Measurements from ENCODE around the gene PKNOX2.

The PKNOX2 gene

DNA sequence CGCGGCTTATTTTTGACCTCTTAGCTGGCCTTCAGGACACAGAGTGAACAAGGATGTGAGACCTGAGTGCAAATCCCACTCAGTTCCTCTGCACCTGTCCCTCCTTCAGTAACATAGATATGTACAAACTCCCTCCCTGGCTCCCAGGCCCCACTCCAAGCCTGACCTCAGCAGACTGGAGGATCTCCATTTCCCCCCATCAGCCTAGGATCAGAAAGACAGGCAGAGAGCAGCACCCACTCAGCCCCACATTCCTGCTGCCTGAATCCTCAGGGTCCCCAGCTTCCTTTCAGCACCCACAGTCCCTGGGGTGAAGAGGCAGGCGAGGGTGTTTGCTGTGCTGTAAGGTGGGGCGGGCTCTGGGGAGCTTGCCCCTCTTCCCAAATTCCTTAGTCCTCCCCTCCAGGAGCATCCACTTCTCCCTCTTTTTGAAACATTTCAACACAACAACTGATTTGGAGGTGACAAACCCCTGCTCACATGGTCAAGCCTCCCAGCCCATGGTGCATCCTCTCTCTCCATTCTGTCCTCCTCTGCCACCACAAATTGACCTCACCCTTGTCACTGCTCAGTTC is 180.4 kb downstream of the PKNOX2 start:
- DNase-seq, result no peak

GRCh38 chr11:125345421-125346178 is 181.0 kb downstream of the PKNOX2 start:
- DNase-seq, result peak; percentile 40

DNA sequence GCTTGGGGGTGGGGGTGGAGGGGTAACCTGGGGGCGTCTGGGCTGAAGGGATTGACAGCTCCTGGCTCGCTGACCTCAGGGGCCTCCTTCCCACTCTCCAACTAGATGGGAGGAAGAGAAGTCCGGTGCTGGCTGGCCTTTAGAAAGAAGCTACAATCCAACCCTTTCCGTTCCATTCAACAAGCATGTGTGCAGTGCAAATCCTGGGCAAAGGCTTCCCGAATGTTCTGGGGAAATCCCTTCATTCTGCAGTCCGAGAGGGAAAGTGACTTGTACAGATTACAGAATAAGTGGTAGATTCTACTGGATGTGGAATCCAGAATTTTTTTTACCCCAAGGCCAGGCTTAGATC is 181.6 kb downstream of the PKNOX2 start:
- DNase-seq, result no peak

DNA sequence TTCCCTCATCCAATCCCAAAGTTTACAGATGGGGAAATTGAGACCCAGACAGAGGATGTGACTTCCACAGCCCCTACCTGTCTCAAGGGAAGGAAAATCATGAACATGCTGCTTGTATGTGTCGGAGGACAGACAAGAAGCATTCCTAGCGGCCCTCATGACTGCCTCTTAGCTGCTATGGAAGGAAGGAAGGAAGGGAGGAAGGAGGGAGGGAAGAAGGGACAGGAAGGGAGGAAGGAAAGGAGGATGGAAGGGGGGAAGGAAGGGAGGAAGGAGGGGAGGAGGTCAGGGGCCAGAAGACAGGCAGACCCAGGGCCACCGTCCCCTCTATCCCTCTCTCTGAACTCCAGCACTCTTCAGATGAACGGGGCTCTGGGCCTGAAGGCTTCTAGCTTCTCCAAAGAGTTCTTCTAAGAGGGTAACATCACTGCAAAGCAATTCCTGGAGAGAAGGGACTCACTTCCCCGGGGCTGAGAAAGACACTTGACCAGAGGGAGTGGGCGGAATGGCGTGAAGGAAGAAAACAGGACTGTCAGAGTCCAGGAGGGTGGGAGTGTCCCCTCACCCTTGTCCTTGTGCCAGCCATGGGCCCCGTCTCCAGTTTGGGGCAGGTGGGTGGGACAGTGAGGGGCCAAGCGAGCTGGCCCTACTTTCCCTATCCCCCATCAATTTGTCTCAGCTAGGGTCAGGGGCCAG is 182.2 kb downstream of the PKNOX2 start:
- no peak for DNase-seq

- DNase-seq, result no peak
Measured at GRCh38 chr11:125347261-125347585, 182.7 kb downstream of the PKNOX2 start.

GRCh38 chr11:125348141-125348651 is 183.6 kb downstream of the PKNOX2 start:
- no peak for DNase-seq

DNA sequence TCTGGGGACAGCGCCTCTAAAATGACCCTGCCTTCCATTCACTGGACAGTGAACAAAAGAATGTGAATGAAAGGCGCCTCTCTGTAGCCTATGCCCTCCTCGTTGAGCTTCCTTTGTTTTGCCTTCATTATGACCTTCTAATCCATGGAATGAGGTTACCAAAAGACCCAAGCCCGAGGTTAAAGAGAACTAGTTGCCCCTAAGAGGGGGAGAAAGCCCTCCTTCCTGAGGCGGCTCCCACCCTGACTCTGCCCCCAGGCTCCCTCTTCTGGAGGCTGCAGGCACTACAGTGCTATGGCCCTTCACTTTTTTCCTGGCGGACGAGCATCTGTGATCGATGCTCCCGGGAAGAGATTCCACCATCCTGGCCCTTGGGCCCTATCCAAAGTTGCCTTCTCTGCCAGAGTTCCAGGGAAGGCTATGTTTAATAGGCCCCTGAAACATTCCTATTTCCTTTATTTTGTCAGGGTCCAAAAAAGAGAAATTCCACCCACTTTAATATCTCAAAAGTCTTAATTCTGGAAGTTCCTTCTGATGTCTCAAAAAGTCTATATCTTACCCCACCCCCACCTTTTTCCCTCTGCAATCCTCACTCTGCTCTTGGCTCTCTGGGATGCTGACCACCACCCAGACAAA is 184.2 kb downstream of the PKNOX2 start:
- DNase-seq, result peak; percentile 47

DNA sequence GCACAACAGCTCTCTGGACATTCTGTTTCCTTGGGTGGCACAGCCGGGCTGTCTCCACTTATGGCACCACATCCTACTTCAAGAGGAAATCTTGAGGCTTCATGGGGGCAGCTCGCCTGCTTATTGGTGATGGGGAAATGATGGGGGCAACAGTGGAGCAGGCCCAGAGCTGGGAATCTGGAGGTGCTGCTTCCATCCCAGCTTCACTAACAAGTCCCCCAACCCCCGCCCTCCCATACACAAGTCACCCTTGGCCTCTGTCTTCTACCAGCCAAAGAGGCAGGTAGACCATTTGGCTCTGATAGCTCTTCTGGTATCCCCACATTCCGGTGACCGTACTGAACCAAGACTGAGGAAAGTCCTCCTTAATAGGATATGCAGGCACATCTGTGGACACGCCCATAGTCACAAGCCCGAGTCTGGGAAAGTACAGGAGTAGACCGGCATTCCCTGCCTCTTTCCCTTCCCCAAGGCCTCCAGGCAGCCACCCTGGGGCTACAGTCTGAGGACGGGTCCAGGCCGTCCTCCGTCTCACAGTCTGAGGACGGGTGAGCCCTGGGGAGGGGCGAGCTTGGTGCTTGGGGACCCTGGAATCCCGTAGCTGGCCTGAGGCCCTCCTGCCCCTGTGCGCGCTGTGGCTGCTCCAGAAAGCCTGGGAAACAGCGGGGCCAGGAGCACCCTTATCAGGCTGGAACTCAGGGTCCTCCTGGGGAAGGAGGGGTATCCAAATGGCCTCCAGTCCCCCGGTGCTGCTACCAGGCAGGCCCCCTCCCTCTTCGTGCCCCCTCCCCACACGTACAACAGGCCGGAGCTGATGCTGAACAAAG is 185.9 kb downstream of the PKNOX2 start:
- no peak for DNase-seq

GRCh38 chr11:125351033-125351867 is 186.7 kb downstream of the PKNOX2 start:
- no peak for DNase-seq

DNA sequence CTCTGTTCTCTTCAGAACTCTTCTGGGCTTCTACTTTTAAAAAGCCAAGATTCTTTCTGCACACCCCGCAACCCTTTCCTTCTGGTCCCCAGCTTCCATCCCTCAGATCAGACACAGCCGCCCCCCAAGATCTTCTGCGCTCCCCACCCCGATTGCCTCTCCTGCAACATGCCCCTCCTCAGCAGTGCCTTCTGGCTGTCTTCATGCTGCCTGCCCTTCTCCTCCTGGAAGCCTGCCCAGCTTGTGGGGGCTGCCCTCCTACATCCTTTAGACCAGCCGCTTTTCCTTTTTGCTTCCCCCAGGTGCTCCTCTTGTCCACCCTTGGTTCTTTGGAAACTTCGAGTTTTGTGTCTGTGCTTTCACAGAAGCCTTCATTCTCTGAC is 187.3 kb downstream of the PKNOX2 start:
- no peak for DNase-seq

GRCh38 chr11:125356797-125357196 is 192.2 kb downstream of the PKNOX2 start:
- DNase-seq, result no peak

DNA sequence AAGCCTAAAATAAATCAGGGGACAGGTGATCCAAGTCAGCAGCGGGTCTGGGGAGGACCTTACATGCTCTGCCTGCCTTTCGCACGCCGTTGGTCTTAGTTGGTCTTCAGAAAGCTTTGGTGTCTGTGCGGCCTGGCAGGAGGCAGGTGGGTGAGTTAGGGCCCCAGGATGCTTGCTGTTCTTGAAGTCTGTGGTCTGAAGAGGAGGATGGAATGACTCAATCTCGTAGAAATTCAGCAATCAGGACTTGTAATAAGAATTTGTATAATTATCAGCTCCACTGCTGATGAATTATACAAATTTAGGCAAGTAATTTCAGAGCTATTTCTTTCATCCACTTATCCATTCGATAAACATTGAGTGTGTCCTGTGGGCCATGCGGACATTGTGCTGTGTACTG is 193.0 kb downstream of the PKNOX2 start:
- no peak for DNase-seq

DNA sequence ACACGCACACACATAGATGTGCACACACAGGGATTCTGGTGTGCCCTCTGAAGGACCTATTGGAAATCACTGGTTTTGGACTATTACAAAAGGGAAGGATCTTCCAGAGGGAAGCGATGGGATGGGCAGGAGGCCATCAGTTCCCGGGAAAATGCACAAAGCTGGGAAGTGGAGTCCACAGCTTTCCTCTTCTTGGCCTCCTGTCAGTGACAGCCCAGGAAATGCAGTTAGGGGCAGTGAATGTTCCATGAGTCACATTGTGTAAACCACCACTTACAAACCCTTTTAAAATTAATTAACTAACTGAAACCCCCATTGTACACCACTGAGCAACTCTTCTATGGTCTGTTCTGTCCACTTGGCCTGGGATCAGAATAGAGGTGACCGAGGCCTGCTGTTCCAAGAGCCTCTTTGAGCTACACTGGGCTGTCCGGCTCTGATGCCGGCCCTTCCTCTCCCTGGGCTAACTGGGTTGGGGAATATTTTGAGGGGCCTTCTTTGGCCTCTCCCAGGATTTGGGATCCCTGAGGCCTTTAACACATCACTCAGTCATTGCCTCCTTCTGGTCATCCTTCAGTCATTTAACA is 193.8 kb downstream of the PKNOX2 start:
- no peak for DNase-seq

DNA sequence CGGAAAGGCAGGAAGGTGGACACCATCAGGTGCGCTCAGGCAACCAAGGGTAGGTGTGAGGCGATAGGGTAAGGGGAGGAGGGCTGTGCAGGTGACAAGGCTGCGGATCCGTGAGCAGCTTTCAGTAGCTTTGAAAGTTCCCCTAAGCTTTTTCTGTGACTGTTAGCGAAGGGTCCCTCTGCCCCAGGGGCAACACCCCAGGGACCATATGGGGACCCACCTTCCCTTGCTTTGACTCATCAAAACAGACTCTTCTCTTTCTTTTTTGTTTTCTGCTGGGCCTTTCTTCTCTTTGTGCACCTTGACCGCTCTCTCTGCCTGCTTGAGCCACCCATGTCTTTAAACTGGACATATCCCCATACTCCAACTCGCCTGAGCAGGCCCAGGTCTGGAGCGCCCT is 194.6 kb downstream of the PKNOX2 start:
- no peak for DNase-seq

GRCh38 chr11:125360066-125360465 is 195.5 kb downstream of the PKNOX2 start:
- no peak for DNase-seq

DNA sequence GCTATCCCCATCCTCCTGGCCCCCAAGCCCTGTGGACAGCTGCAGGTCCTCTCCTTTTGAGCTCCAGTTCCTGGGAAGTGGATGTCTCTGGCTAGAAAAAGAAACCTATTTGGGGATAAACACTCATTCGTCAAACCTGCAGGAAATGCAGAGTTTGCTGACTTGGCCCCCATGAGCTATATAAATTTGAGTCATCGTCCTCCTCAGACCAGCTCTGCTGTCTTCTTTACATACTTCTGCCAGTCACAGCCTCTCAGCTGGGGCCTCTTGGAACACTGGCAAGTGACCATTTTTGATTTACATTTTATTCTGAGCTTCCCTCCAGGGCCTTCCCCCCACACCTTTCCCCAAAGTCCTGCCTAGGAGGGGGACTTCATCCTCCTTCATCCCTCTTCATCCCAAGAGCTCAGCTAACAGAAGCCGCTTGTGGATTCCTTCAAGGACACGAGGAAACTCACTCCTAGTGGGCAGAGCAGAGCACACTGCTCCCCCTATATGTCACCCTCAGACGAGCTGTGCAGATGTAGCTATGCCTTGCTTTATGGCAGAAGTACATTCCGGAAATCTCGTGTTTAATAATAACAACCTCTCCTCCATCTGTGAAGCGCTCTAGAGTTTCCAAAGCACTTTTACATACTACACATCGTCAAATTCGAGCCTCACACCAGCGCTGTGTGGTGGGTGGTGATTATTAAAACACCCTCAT is 199.7 kb downstream of the PKNOX2 start:
- peak; percentile 31 for DNase-seq

GRCh38 chr11:125365196-125365931 is 200.8 kb downstream of the PKNOX2 start:
- no peak for DNase-seq

DNA sequence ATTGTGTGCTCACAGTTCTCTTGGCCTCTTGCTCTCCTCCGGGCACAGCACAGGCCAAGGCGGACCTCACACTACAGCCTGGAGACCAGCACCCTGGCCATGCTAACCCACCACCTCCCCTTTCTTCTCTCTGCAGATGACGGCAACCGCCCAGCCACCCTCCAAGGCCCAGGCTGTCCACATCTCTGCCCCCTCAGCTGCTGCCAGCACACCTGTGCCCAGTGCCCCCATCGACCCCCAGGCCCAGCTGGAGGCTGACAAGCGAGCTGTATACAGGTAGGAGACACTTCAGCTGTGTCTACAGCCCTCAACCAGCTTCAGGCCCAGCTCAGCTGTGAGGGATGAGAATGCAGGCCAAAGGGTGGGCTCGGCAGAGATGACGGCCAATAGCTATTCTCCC is 203.2 kb downstream of the PKNOX2 start:
- no peak for DNase-seq

DNA sequence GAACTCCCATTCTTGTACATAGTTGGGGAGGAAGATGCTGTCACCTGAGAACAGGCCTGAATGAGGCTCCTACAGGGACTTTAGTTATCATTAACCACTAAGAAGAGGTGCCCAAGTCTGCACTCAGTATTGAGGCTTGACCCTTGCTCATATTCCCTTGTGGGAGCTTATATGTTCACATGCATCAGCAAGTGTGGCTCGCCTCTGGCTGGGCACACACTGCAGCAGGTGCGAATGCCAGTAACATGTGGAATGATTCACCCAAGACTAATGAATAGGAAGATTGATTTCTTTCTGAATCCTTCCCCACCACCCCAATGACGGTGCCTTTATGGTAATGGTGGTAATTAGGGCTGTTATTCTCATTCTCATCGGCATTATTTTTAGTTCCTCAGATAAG is 204.2 kb downstream of the PKNOX2 start:
- DNase-seq, result no peak

DNA sequence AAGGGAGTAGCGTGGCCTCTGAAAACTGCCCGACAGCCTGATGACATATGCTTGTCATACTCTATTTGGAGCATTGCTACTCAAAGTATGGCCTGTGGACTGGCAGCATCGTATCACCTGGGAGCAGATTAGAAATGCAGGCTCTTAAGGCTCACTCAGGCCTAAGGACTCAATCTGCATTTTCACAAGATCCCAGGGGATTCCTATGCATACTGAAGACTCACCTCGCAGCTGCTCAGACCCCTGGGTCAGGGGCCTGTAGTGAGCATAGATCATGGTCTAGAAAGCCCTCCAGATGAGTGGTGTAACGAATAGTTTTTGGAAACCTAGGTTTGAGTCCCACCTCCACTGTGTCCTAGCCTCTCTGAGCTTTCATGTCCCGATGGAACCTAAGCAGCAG is 205.3 kb downstream of the PKNOX2 start:
- DNase-seq, result no peak
